Ovary (tissue), 9 donors: ENCODE results near the gene PAX2. TPM values are rescaled to one million over a fixed set of nuclear protein-coding genes. Genes with fewer than 3 reads are reported as not detected.

Source experiments
- DNase-seq, 5 donors: peaks; one replicate each; pipeline ENCODE4 v3.0.0-alpha.2; 2019 to 2020
- H3K27ac ChIP-seq, 2 donors: fragments of 200-600 bp; one replicate each; pipeline versions ENCODE4 v1.5.1 to v1.8.0; 2019 to 2022
- H3K27me3 ChIP-seq: fragments of 200-600 bp; one replicate; pipeline ENCODE4 v1.8.0; 2022
- H3K36me3 ChIP-seq: fragments of 200-600 bp; sonication (generic); one replicate; pipeline ENCODE4 v1.5.1; 2019
- H3K4me1 ChIP-seq: one replicate; pipeline ENCODE4 v1.8.1; 2013; ENCODE audit warnings: mild to moderate bottlenecking, moderate library complexity; ENCODE audit not compliant: insufficient read depth
- H3K4me3 ChIP-seq: fragments of 200-600 bp; sonication (generic); one replicate; pipeline ENCODE4 v1.5.1; 2017
- H3K9me3 ChIP-seq, 2 donors: fragments of 200-600 bp in 1 of 2; sonication (generic) in 1 of 2; one replicate each; pipeline versions ENCODE4 v1.5.1 to v1.8.1; 2013 to 2019; ENCODE audit warnings: mild to moderate bottlenecking in 1 of 2, moderate library complexity in 1 of 2
- EP300 ChIP-seq: sonication (generic); formaldehyde crosslinking; IDR thresholded peaks from one replicate; pipeline ENCODE4 v1.6.1; 2017; ENCODE audit warnings: antibody characterized with exemption
- POLR2A ChIP-seq: fragments of 450-650 bp; IDR thresholded peaks from one replicate; pipeline ENCODE4 v1.6.1; 2017; ENCODE audit warnings: antibody characterized with exemption, mild to moderate bottlenecking, moderate library complexity
- WGBS, 3 donors: extraction: QIAGEN DNeasy Blood & Tissue Kit in 1 of 3; methylation state at CpG; one replicate each; pipeline versions ENCODE4 v1.1.5 to v1.1.7; 2013 to 2017; 5-methylcytosine and 5-hydroxymethylcytosine counted together
- intact Hi-C, 4 donors: fragments of 100-400 bp; cut with DNase I; formaldehyde crosslinking; loops; one replicate each; pipeline versions ENCODE4 v1.11.0 to v1.15.1; 2022 to 2023
- polyA plus RNA-seq, 2 donors: library from polyadenylated mRNA; stranded (reverse); fragments of 200-250 nt in 1 of 2; fragments of 350-450 nt in 1 of 2; fragmentation: Illumina TruSeq in 1 of 2; extraction: RNeasy Lipid Tissue Mini Kit (QIAGEN cat#74804) in 1 of 2; gene quantifications; one replicate each; pipeline ENCODE4 v1.2.3, GENCODE V29; 2013 to 2014
- total RNA-seq, 7 donors: library from RNA; depleted of rRNA in 2 of 7; stranded (reverse); fragments of >200 nt in 2 of 7; fragmentation: NEBNext Ultra II Directional in 3 of 7; extraction: Animal tissue kit (Norgen Biotek cat#: 25700) in 3 of 7; gene quantifications; one replicate each; pipeline versions ENCODE4 v1.1.0 to v1.2.4, GENCODE V29; 2016 to 2023
- TF ChIP-seq, protein P1 (sequence below), 3 donors: fragments of 450-650 bp in 2 of 3; fragments of 200-600 bp in 1 of 3; IDR thresholded peaks; one replicate each; pipeline versions ENCODE4 v1.5.1 to v1.8.0; 2016 to 2022; ENCODE audit warnings: antibody characterized with exemption in 3 of 3, mild to moderate bottlenecking in 1 of 3
- donor health status: DM: no; HTN: no; CAD: no; lungs with moderate emphysema.
- donor health status: DM: no; HTN: no; CAD: no.
- donor health status: Bipolar disorder and iron deficiency.
- donor health status: DM: yes; HTN: yes; CAD: no.
- donor health status: DM: no; HTN: no; CAD: no.
- donor health status: DM: yes; HTN: yes; CAD: no.

PAX2 gene
- total and polyA plus RNA-seq, 9 donors, result 0.04 to 10.8 (median 2.4) TPM; not detected in 3

DNA sequence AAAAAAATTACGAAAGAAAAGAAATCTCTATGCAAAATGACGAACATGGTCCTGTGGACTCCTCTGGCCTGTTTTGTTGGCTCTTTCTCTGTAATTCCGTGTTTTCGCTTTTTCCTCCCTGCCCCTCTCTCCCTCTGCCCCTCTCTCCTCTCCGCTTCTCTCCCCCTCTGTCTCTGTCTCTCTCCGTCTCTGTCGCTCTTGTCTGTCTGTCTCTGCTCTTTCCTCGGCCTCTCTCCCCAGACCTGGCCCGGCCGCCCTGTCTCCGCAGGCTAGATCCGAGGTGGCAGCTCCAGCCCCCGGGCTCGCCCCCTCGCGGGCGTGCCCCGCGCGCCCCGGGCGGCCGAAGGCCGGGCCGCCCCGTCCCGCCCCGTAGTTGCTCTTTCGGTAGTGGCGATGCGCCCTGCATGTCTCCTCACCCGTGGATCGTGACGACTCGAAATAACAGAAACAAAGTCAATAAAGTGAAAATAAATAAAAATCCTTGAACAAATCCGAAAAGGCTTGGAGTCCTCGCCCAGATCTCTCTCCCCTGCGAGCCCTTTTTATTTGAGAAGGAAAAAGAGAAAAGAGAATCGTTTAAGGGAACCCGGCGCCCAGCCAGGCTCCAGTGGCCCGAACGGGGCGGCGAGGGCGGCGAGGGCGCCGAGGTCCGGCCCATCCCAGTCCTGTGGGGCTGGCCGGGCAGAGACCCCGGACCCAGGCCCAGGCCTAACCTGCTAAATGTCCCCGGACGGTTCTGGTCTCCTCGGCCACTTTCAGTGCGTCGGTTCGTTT lies 83.9 kb downstream of the PAX2 start:
- no peak for DNase-seq
- H3K27ac ChIP-seq, result no peak overlapping the region
- peaks cover 10% of the 10 kb centered on the region for H3K4me1 ChIP-seq
- peak overlapping the region; percentile 24 for H3K4me3 ChIP-seq
- H3K36me3 ChIP-seq, result no peaks in the 10 kb centered on the region
- 5 to 6% (median 5%) methylated on average over 57 to 58 of the region's 58 CpGs for WGBS, 3 donors
- intact Hi-C loops, result no loop called here
- TF ChIP-seq POLR2A, result no peak
- TF ChIP-seq, protein P1, sequence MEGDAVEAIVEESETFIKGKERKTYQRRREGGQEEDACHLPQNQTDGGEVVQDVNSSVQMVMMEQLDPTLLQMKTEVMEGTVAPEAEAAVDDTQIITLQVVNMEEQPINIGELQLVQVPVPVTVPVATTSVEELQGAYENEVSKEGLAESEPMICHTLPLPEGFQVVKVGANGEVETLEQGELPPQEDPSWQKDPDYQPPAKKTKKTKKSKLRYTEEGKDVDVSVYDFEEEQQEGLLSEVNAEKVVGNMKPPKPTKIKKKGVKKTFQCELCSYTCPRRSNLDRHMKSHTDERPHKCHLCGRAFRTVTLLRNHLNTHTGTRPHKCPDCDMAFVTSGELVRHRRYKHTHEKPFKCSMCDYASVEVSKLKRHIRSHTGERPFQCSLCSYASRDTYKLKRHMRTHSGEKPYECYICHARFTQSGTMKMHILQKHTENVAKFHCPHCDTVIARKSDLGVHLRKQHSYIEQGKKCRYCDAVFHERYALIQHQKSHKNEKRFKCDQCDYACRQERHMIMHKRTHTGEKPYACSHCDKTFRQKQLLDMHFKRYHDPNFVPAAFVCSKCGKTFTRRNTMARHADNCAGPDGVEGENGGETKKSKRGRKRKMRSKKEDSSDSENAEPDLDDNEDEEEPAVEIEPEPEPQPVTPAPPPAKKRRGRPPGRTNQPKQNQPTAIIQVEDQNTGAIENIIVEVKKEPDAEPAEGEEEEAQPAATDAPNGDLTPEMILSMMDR (IDR thresholded peaks at IDR 0.05), result no peak
- no peak for TF ChIP-seq EP300
- H3K27me3 ChIP-seq, result no peaks in the 10 kb centered on the region
- H3K9me3 ChIP-seq, result no peaks in the 10 kb centered on the region

DNA sequence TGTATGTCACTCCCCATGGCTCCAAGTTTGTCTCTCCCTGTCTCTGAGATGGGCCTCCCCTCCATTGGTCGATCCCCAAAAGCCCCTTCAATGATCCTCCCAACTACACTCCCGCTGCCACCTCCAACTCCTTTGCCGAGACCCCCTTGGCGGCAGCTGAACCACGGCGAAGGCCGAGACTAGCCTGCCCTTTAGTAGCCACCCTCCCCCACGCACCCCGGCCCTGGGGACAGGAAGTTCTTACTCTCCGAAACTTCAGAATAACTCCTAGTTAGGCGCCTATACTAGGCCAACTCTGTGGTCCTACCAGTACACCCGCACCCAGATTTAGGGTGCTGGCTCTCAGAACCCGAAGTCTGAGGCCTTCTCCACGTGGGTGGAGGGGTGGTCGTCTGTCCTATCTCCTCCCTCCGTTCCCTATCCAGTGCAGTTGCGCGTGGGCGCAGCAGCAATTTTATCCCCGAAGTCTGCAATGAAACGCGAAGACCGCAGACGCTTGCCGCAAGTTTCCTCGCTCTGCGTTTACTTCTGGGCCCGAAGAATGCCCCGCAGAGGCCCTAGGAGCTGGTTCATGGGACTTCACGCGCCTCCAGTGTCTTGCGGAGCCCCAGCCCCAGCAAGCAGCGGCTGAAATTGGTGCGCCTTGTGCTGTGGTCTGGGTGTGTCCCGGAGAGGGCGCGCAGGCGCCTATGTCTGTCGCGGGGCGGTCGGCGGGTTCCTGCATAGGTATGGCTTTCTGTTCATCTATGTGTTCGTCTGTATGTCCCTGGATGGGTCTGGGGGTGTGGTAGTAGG lies 84.7 kb downstream of the PAX2 start:
- Histone ChIP-seq H3K27me3 (no peaks in the 10 kb centered on the region), H3K9me3 (no peaks in the 10 kb centered on the region), H3K4me1 (peaks cover 10% of the 10 kb centered on the region), H3K27ac (no peak overlapping the region), H3K36me3 (no peaks in the 10 kb centered on the region), H3K4me3 (no peak overlapping the region)
- TF ChIP-seq, protein P1 (IDR thresholded peaks at IDR 0.05), result no peak
- TF ChIP-seq EP300 (no peak), POLR2A (no peak)
- intact Hi-C loops, result no loop called here
- 9 to 11% (median 10%) methylated on average over 44 of the region's 44 CpGs for WGBS, 3 donors
- DNase-seq, result no peak

DNA sequence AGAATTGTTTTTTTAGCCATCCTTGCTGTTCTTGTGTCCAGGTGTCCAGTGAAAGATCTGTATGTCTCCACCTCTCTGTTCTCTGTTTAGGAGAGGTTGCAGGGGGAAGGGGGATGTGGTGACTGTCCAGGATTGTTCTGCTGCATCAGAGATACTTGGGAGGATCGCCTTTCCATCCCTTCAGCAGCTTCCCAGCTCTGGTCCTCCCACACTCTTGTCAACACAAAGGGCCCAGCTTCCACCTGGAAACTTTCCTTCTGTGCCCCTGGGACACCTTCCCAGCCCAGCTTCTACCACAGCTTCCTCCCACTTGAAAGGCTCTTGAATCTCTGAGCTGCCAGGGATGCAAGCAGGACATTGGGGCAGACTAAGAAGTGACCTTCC lies 85.3 kb downstream of the PAX2 start:
- no peak overlapping the region for H3K4me3 ChIP-seq
- TF ChIP-seq EP300 (no peak), POLR2A (no peak)
- H3K27ac ChIP-seq, result no peak overlapping the region
- H3K9me3 ChIP-seq, result no peaks in the 10 kb centered on the region
- intact Hi-C loops, result no loop called here
- 3 to 25% (median 4%) methylated on average over 1 of the region's 1 CpG for WGBS, 3 donors
- H3K27me3 ChIP-seq, result no peaks in the 10 kb centered on the region
- no peaks in the 10 kb centered on the region for H3K36me3 ChIP-seq
- DNase-seq, result no peak
- peaks cover 10% of the 10 kb centered on the region for H3K4me1 ChIP-seq

DNA sequence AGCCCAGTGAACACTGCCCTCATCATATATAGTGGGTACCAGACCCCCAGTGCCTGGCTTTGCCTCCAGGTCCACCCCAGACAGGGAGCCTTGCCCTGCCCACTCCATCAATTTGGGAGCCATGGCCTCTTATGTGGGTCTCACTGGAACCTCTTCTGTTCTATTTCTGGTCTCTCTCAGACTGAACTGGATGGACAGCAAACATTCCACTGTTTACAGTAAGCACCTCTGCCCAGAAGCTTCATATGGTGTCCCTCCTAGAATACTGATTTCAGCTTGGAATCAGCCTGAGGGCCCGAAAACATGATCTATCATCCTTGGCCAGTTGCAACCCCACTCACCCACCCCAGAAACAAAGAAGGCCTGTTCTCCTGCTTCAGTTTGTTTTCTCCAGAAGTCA lies 86.4 kb downstream of the PAX2 start:
- Histone ChIP-seq H3K36me3 (no peaks in the 10 kb centered on the region), H3K27me3 (no peaks in the 10 kb centered on the region), H3K9me3 (no peaks in the 10 kb centered on the region), H3K27ac (no peak overlapping the region), H3K4me1 (peaks cover 6% of the 10 kb centered on the region), H3K4me3 (no peak overlapping the region)
- intact Hi-C loops, result no loop called here
- no peak for DNase-seq
- 83 to 100% (median 94%) methylated on average over 1 of the region's 1 CpG for WGBS, 3 donors
- TF ChIP-seq, protein P1 (IDR thresholded peaks at IDR 0.05), result no peak
- TF ChIP-seq EP300, result no peak

DNA sequence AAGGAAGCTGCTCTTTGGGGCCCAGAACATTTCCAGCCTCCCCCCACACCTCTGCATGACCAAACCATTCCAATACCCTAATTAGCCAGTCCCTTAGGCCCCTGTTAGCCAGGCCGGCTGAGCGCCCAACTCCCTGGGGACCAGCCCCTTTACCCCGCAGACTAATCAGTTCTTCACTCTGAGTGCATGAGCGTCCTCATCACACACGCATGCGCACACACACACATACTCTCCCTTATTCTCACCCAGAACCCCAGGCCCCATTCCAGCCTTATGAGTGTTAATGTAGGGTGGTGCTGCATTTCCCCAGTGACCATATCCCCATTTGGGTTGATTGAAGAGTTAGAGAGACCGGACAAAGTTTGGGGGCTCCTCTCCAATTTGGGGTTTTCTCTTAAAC lies 90.4 kb downstream of the PAX2 start:
- intact Hi-C loops, result no loop called here
- DNase-seq, result no peak
- WGBS, 3 donors, result 82 to 90% (median 87%) methylated on average over 7 of the region's 7 CpGs
- no peak overlapping the region for H3K4me3 ChIP-seq
- no peaks in the 10 kb centered on the region for H3K9me3 ChIP-seq
- no peaks in the 10 kb centered on the region for H3K4me1 ChIP-seq
- H3K27me3 ChIP-seq, result no peaks in the 10 kb centered on the region
- no peak overlapping the region for H3K27ac ChIP-seq
- H3K36me3 ChIP-seq, result no peaks in the 10 kb centered on the region
- TF ChIP-seq EP300, result no peak
- TF ChIP-seq POLR2A, result no peak
- TF ChIP-seq, protein P1 (IDR thresholded peaks at IDR 0.05), result no peak
